Measurements from ENCODE around the gene TMEM132E.
A peak's percentile ranks its signal among the peaks of the same experiment; 100 is the strongest.

Gene TMEM132E

GRCh38 chr17:34579979-34580684 lies 750 bp downstream of the TMEM132E start:
- Mint-ChIP-seq H3K4me1 (peaks cover 21% of the 10 kb centered on the region), H3K27me3 (ENCODE audit: low read depth) (peaks cover 95% of the 10 kb centered on the region), H3K4me3 (peak overlapping the region; percentile 82 to 87 (median 87)), H3K9me3 (peaks cover 1% of the 10 kb centered on the region), H3K36me3 (ENCODE audit: low read depth) (no peaks in the 10 kb centered on the region), H3K27ac (no peak overlapping the region)
- no peak for TF ChIP-seq CTCF (IDR thresholded peaks at IDR 0.05; ENCODE audit: unreplicated experiment in 3 of 3)

DNA sequence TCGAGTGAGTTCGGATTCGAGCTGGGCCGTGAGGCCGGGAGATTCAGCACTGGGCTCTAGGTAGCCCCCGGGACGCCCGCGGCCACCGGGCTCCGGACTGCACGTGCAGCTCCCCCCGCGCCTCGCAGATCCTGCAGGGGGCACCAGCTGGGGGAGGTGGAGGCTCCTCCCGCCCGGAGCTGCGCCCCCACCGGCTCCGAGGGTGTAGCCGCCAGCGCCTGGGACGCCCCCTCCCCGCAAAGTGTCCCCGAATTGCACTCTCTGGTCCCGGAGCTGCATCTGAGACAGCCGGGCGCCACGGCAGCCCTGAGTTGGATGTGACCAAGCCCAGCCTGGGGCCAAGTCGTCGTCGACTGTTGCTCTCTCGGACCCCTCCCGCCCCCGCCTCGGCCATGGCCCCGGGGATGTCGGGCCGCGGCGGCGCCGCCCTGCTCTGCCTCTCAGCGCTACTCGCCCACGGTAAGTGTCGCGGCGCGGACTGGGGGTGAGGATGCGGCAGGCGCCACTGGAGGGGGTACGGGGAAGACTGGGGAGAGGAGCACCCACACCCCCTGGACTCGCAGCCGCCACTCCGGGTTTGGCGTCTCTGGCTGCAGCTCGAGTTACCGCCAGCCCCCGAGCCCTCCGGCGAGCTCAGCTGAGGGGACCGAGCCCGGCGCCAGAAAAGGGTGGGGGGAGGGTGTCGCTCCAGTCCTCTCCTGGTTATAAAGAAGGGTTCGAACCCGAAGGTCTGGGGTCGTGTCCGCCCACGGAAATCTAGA lies 1.5 kb downstream of the TMEM132E start:
- H3K4me3 Mint-ChIP-seq, result peak overlapping the region; percentile 82 to 87 (median 87)
- H3K4me1 Mint-ChIP-seq, result peaks cover 23% of the 10 kb centered on the region
- peaks cover 94% of the 10 kb centered on the region for H3K27me3 Mint-ChIP-seq (ENCODE audit: low read depth)
- H3K27ac Mint-ChIP-seq, result no peak overlapping the region
- H3K36me3 Mint-ChIP-seq (ENCODE audit: low read depth), result no peaks in the 10 kb centered on the region
- TF ChIP-seq CTCF (IDR thresholded peaks at IDR 0.05; ENCODE audit: unreplicated experiment in 3 of 3), result peak in 1 of 3 experiments; percentile 34
- no peaks in the 10 kb centered on the region for H3K9me3 Mint-ChIP-seq

- no peak for TF ChIP-seq CTCF (IDR thresholded peaks at IDR 0.05; ENCODE audit: unreplicated experiment in 3 of 3)
- Mint-ChIP-seq H3K4me1 (peaks cover 23% of the 10 kb centered on the region), H3K4me3 (peak overlapping the region; percentile 79 to 81 (median 80)), H3K27me3 (ENCODE audit: low read depth) (peaks cover 94% of the 10 kb centered on the region), H3K27ac (no peak overlapping the region), H3K36me3 (ENCODE audit: low read depth) (no peaks in the 10 kb centered on the region), H3K9me3 (no peaks in the 10 kb centered on the region)
These were observed 2.2 kb downstream of the TMEM132E start for GRCh38 chr17:34581446-34582184.

DNA sequence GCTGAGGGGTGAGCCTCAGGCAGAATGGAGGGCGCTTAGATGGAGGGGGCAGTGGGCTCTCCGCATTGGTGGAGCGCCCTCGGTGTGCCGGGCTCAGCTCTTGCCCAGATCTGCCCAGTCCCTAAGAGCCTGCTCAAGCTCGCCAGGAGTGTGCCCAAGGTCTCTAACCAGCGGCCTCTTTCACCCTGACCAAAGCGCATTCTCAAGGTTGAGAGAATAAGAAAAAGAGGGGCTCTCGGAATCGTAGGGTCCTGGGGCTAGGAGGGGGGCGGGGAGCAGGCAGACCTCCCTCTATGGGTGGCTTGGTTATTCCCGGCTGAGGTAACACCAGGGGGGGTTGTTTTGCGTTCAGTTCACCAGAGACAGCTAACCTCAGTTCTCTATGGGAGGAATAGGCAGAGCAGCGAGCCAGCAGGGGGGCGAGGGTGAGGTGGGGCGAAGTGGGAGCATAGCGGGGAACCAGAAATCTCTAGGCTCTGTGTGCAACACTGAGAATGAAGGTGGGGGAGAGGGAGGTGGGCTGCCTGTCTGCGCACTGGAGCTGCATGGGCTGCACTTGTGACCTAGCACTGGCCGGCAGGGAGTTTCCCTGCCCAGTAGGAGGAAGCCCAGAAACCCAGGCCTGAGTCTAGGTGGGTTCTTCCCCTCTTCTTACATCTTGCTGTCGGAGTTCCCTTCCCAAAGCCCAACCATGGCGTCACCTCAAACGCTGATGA lies 3.0 kb downstream of the TMEM132E start:
- no peaks in the 10 kb centered on the region for H3K36me3 Mint-ChIP-seq (ENCODE audit: low read depth)
- peak overlapping the region; percentile 79 to 81 (median 80) for H3K4me3 Mint-ChIP-seq
- peaks cover 94% of the 10 kb centered on the region for H3K27me3 Mint-ChIP-seq (ENCODE audit: low read depth)
- H3K4me1 Mint-ChIP-seq, result peaks cover 23% of the 10 kb centered on the region
- H3K9me3 Mint-ChIP-seq, result no peaks in the 10 kb centered on the region
- no peak overlapping the region for H3K27ac Mint-ChIP-seq
- no peak for TF ChIP-seq CTCF (IDR thresholded peaks at IDR 0.05; ENCODE audit: unreplicated experiment in 3 of 3)

GRCh38 chr17:34582901-34583245 lies 3.5 kb downstream of the TMEM132E start:
- TF ChIP-seq CTCF (IDR thresholded peaks at IDR 0.05; ENCODE audit: unreplicated experiment in 3 of 3), result no peak
- H3K4me1 Mint-ChIP-seq, result peaks cover 22% of the 10 kb centered on the region
- peaks cover 94% of the 10 kb centered on the region for H3K27me3 Mint-ChIP-seq (ENCODE audit: low read depth)
- no peaks in the 10 kb centered on the region for H3K36me3 Mint-ChIP-seq (ENCODE audit: low read depth)
- H3K27ac Mint-ChIP-seq, result no peak overlapping the region
- peak overlapping the region; percentile 79 to 81 (median 80) for H3K4me3 Mint-ChIP-seq
- no peaks in the 10 kb centered on the region for H3K9me3 Mint-ChIP-seq

Measured in nephron (organoid).